ENCODE results near the gene PRDM2.

PRDM2 gene

GRCh38 chr1:13871413-13871812 lies 171.4 kb downstream of the PRDM2 start:
- DNase-seq: no peak

DNA sequence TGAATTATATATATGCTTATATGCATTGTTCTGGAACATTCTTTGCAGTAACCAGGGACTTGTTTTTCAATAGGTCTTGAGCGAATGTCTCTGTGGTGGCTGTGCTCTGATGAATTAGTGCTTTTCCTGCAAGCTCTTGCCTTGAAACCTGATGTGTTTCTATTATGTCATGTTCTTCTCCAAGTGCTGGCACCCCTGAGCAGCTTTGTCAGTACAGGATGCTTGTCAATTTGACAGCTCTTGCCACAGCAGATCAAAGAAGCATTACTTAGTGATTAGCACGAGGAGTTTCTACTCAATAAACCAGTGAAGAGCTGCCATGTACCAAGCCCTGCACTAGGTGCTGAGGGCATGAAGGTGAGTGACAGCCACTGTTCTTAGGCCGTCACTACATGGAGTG lies 171.9 kb downstream of the PRDM2 start:
- no peak for DNase-seq

- DNase-seq: no peak
Measured at GRCh38 chr1:13873032-13873431, 173.0 kb downstream of the PRDM2 start.

Data from NCI-H2029 (cell line).